HCT116 (cell line): Measurements from ENCODE around the gene IFRD2.

ENCODE experiments used
- ATF3 ChIP-seq: IDR thresholded peaks from 2 replicates; pipeline ENCODE4 v1.6.1; 2012
- CEBPB ChIP-seq: IDR thresholded peaks from 2 replicates; pipeline ENCODE4 v1.6.1; 2012; ENCODE audit warnings: low read depth
- CTCF ChIP-seq, 3 experiments: fragments of 200-600 bp in 1 of 3; sonication (generic) in 1 of 3; IDR thresholded peaks in 2 of 3; conservative IDR thresholded peaks in 1 of 3; 2 replicates each; pipeline ENCODE4 v1.5.1; 2012 to 2017; ENCODE audit warnings: low read depth in 2 of 3, low read length in 2 of 3, antibody characterized with exemption in 1 of 3, borderline replicate concordance in 1 of 3, control low read depth in 1 of 3, mild to moderate bottlenecking in 1 of 3, mixed read lengths in 1 of 3, mixed run types in 1 of 3, moderate library complexity in 1 of 3; ENCODE audit not compliant: insufficient read depth in 1 of 3
- EZH2 ChIP-seq: fragments of 200-600 bp; sonication (generic); IDR thresholded peaks from 2 replicates; pipeline ENCODE4 v1.6.1; 2017; ENCODE audit warnings: antibody characterized with exemption, mixed run types
- EZH2phosphoT487 ChIP-seq: fragments of 200-600 bp; IDR thresholded peaks from 2 replicates; pipeline ENCODE4 v1.6.1; 2018; ENCODE audit warnings: antibody characterized with exemption, borderline replicate concordance
- POLR2A ChIP-seq: IDR thresholded peaks from 2 replicates; pipeline ENCODE4 v1.7.0; 2011; ENCODE audit warnings: borderline replicate concordance; ENCODE audit not compliant: insufficient read depth, insufficient read length; ENCODE audit errors: extremely low read depth
- POLR2AphosphoS5 ChIP-seq: IDR thresholded peaks from 2 replicates; pipeline ENCODE4 v1.6.1; 2011; ENCODE audit warnings: mild to moderate bottlenecking, low read depth, low read length, moderate library complexity
- REST ChIP-seq: IDR thresholded peaks from 2 replicates; pipeline ENCODE4 v1.6.1; 2012; ENCODE audit warnings: low read depth
- SIN3A ChIP-seq: IDR thresholded peaks from 2 replicates; pipeline ENCODE4 v1.6.1; 2012; ENCODE audit warnings: low read depth
- SP1 ChIP-seq: IDR thresholded peaks from 2 replicates; pipeline ENCODE4 v1.6.1; 2012; ENCODE audit warnings: low read depth
- TCF7L2 ChIP-seq: IDR thresholded peaks from 2 replicates; pipeline ENCODE4 v1.7.0; 2011; ENCODE audit warnings: borderline replicate concordance, inconsistent platforms; ENCODE audit not compliant: insufficient read depth, insufficient read length; ENCODE audit errors: extremely low read depth
- YY1 ChIP-seq: IDR thresholded peaks from 2 replicates; pipeline ENCODE4 v1.6.1; 2011; ENCODE audit warnings: low read length, low read depth, moderate library complexity, mild to moderate bottlenecking; ENCODE audit not compliant: insufficient replicate concordance; ENCODE audit errors: extremely low read depth
- ZBTB33 ChIP-seq: IDR thresholded peaks from 2 replicates; pipeline ENCODE4 v1.6.1; 2011; ENCODE audit warnings: mild to moderate bottlenecking, low read length, moderate library complexity; ENCODE audit not compliant: insufficient replicate concordance; ENCODE audit errors: extremely low read depth
- ZNF274 ChIP-seq: fragments of 200-500 bp; sonication (Bioruptor generic); IDR thresholded peaks from 2 replicates; pipeline ENCODE4 v1.6.1; 2014; ENCODE audit warnings: mild to moderate bottlenecking, low read depth, low read length, inconsistent platforms

GRCh38 chr3:50299638-50299928, 7.4 kb upstream of the IFRD2 start:
- TF ChIP-seq EZH2 (no peak), CTCF (IDR thresholded peaks at IDR 0.05 in 2 of 3, conservative IDR thresholded peaks at IDR 0.05 in 1 of 3; ENCODE audit: borderline replicate concordance in 1 of 3, insufficient read depth in 1 of 3, low read depth in 2 of 3, low read length in 2 of 3) (no peak), TCF7L2 (no peak), POLR2A (no peak), SIN3A (no peak), REST (no peak), ZNF274 (no peak), CEBPB (no peak), YY1 (no peak), SP1 (no peak), EZH2phosphoT487 (no peak), ATF3 (no peak), POLR2AphosphoS5 (no peak), ZBTB33 (no peak)
